OCI-LY1 (cell line): ENCODE data around the gene HOPX.

Source experiments
- CTCF ChIP-seq: fragments of 200-600 bp; sonication (generic), shearing (Covaris generic); IDR thresholded peaks from 2 replicates; pipeline ENCODE4 v1.5.1; 2017; ENCODE audit warnings: mild to moderate bottlenecking, antibody characterized with exemption, low read length, moderate library complexity, mixed read lengths
- EZH2 ChIP-seq: fragments of 200-600 bp; sonication (generic), shearing (Covaris generic); IDR thresholded peaks from 2 replicates; pipeline ENCODE4 v1.8.0; 2017; ENCODE audit warnings: borderline replicate concordance, mixed run types, mild to moderate bottlenecking, antibody characterized with exemption, low read length, moderate library complexity, mixed read lengths

GRCh38 chr4:56646341-56646740, 34.8 kb downstream of the HOPX start:
- TF ChIP-seq EZH2 (no peak), CTCF (no peak)
